AG04449 (cell line): ENCODE data around the gene MLEC.

ENCODE experiments used
- CTCF ChIA-PET: fragments of 350-600 bp; formaldehyde crosslinking; extraction: SDS; loops from one replicate; lab custom pipeline; 2021; ENCODE audit warnings: antibody characterized with exemption; lab: Yijun Ruan, JAX
- POLR2A ChIA-PET: fragments of 400-600, 350-600 bp; formaldehyde crosslinking; extraction: SDS; loops from one replicate; lab custom pipeline; 2020; ENCODE audit warnings: antibody characterized with exemption, inconsistent platforms; lab: Yijun Ruan, JAX
- DNase-seq: peaks from one replicate; pipeline ENCODE4 v3.0.0-alpha.2; 2010; ENCODE audit warnings: low read depth, low spot score
- H3K4me3 ChIP-seq: 2 replicates; pipeline ENCODE4 v1.5.1; 2011; ENCODE audit warnings: low read depth, mild to moderate bottlenecking, control low read depth, low read length
- TF ChIP-seq, protein P1 (sequence below): IDR thresholded peaks from one replicate; pipeline ENCODE4 v1.5.1; 2011; ENCODE audit warnings: mild to moderate bottlenecking, moderate library complexity, low read length, control low read depth, inconsistent platforms; ENCODE audit not compliant: insufficient read depth; ENCODE audit errors: missing control alignments

Gene MLEC

DNA sequence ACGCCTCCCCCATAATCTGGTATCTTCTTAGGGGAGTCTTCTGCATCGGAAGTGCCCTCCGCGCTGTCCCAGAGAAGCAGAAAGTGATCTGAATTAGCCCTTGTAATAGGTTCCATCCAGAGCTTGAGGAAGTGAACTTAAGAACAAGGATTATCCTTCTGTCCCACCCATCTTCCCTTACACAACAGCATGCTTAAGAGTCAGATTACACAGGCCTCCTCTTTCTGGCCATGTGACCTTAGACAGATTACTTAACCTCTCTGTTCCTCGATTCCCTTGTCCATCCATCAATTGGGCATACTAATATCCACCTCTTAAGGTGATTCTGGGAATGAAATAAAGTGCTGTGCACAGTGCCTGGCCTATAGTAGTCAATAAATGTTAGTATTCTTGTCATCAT is 35.1 kb upstream of the MLEC start:
- ChIA-PET CTCF (interaction anchor here (0.7 to 10.1 kb wide), 8 partner anchors 9 to 340 kb away, joined by 3 to 170 read pairs (median 8); no protein-coding TSS in a partner anchor), POLR2A (no interaction called here)
- TF ChIP-seq, protein P1, sequence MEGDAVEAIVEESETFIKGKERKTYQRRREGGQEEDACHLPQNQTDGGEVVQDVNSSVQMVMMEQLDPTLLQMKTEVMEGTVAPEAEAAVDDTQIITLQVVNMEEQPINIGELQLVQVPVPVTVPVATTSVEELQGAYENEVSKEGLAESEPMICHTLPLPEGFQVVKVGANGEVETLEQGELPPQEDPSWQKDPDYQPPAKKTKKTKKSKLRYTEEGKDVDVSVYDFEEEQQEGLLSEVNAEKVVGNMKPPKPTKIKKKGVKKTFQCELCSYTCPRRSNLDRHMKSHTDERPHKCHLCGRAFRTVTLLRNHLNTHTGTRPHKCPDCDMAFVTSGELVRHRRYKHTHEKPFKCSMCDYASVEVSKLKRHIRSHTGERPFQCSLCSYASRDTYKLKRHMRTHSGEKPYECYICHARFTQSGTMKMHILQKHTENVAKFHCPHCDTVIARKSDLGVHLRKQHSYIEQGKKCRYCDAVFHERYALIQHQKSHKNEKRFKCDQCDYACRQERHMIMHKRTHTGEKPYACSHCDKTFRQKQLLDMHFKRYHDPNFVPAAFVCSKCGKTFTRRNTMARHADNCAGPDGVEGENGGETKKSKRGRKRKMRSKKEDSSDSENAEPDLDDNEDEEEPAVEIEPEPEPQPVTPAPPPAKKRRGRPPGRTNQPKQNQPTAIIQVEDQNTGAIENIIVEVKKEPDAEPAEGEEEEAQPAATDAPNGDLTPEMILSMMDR, result no peak
- H3K4me3 ChIP-seq, result no peak overlapping the region
- DNase-seq, result no peak

DNA sequence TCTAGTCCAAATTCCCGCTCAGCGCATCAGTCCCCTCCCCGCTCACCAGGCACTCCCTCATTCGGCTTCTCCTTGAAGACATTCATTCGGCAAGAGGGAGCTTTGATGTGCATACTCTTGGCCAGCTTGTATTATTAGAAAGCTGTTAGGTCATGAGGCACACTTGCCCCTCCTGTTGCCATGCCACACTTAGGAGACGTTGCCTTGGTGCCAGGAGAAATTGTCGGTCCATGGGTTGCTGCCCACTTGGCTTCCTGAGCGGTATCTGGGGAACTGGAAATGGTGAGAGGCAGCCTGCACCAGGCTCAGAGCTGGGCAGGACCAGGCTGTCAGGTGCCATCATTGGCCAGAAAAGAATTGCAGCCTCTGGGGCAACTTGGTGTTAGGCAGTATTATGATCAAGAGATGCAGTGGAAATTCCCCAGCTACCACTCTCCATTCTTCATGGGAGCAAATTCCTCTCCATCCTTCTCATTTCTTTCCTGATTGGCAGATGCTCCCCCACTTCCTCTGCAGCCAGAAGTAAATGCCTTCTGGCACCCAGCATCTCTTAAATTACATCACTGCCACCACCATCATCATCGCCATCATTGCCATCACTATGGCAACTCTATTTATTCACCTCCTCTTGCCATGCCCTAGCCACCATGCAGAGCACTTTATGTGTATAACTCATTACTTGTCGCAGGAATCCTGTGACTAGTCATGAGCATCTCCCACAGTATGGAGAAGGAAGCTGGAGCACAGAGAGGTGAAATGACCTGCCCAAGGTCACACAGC is 34.1 kb upstream of the MLEC start:
- DNase-seq, result no peak
- no peak overlapping the region for H3K4me3 ChIP-seq
- CTCF ChIA-PET, result interaction anchor here (0.7 to 10.1 kb wide), 7 partner anchors 11 to 339 kb away, joined by 3 to 170 read pairs (median 3); no protein-coding TSS in a partner anchor
- TF ChIP-seq, protein P1, result no peak
- POLR2A ChIA-PET, result no interaction called here

DNA sequence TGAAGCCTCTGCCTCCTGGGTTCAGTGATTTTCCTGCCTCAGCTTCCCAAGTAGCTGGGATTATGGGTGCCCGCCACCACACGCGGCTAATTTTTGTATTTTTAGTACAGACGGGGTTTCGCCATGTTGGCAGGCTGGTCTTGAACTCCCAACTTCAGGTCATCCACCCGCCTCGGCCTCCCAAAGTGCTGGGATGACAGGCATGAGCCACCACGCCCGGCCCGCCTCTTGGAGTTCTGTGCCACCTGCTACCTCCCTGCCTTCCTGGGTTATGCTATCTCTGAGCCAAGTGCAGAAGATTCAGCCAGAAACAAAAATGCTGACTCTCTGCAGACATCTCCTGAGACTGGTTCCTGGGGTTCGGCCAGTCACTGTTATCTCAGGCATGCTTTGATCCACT is 33.3 kb upstream of the MLEC start:
- TF ChIP-seq, protein P1, result no peak
- no peak overlapping the region for H3K4me3 ChIP-seq
- DNase-seq, result no peak
- ChIA-PET POLR2A (no interaction called here), CTCF (interaction anchor here (1.5 to 10.1 kb wide), 3 partner anchors 10 to 319 kb away, joined by 3 to 170 read pairs (median 8); no protein-coding TSS in a partner anchor)

DNA sequence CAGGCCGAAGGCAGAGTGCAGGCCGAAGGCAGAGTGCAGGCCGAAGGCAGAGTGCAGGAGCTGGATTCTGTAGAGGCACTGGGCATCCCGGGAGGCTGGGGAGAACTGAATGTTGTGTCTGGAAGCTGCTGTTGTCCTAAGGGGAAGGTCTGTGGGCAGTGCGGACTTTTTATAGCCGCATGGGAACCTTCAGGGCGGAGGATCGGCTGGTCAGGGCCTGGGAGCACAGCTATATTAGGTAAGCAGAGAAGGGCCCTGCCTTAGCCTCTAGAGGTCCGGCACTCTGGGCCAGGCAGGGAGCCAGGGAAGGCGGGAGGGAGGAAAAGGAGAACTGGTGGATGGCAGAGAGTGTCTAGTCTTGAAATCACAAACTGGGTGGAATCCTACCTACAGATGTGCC is 32.3 kb upstream of the MLEC start:
- no peak for DNase-seq
- ChIA-PET POLR2A (no interaction called here), CTCF (interaction anchor here (1.4 kb wide), 1 partner anchor 19 kb away, joined by 4 read pairs; no protein-coding TSS in a partner anchor)
- TF ChIP-seq, protein P1, result no peak
- H3K4me3 ChIP-seq, result no peak overlapping the region

DNA sequence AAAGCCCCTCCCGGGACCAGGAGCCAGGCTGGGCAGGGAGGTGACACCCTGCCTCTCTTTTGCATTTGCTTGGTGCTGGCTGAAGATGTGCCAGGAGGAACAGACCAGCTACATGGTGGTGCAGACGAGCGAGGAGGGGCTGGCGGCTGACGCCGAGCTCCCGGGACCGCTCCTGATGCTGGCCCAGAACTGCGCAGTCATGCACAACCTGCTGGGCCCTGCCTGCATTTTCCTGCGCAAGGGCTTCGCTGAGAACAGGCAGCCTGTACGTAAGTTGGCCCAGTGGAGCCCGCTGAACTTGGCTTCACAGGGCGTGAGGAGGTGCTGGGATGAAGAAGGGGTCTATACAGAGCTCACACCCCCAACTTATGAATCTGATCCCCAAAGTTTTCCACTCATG is 30.9 kb upstream of the MLEC start:
- no peak overlapping the region for H3K4me3 ChIP-seq
- POLR2A ChIA-PET, result no interaction called here
- TF ChIP-seq, protein P1, result no peak
- DNase-seq, result no peak
- CTCF ChIA-PET, result interaction anchor here (6.2 kb wide), 1 partner anchor 8 kb away, joined by 84 read pairs; no protein-coding TSS in a partner anchor
